Choroid plexus epithelial cell (primary cell): ENCODE results near the gene VMAC.
A peak's percentile ranks its signal among the peaks of the same experiment; 100 is the strongest.

ENCODE experiments used
- DNase-seq: peaks from one replicate; pipeline ENCODE4 v3.0.0-alpha.2; 2010; ENCODE audit warnings: low read depth
- H3K4me3 ChIP-seq: 2 replicates; pipeline ENCODE4 v1.5.1; 2011; ENCODE audit warnings: low read depth, mild to moderate bottlenecking, control low read depth, low read length, moderate library complexity
- CTCF ChIP-seq: conservative IDR thresholded peaks from 2 replicates; pipeline ENCODE4 v1.5.1; 2011; ENCODE audit warnings: low read depth, mild to moderate bottlenecking, control low read depth, inconsistent platforms, low read length, moderate library complexity

The VMAC gene

GRCh38 chr19:5926641-5927440, 22.2 kb downstream of the VMAC start:
- no peak for TF ChIP-seq CTCF
- no peak overlapping the region for H3K4me3 ChIP-seq

GRCh38 chr19:5927441-5927821, 22.8 kb downstream of the VMAC start:
- TF ChIP-seq CTCF = no peak
- DNase-seq = no peak
- no peak overlapping the region for H3K4me3 ChIP-seq

More at GRCh38 chr19:5926641-5927440, 22.2 kb downstream of the VMAC start:
- peak; percentile 67 for DNase-seq

DNA sequence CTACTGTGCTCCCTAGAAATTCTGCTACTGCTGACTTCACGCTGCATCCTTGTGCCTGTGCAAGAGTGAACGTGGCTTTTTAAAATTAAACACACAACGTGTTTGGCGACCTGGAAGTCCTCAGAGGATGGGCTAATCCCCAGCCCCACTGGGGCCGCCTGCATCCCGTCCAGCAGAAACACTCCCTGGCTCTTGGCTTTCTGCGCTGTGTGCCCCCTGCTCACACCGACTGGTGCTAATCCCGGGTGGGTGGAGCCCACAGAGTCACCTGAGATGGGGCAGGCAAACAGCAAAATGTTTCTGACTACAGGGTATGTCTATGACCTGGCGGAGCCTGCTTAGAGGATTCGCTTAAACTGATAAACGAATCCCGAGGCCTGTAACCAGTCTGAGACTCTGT, 24.5 kb downstream of the VMAC start:
- DNase-seq = no peak
- no peak overlapping the region for H3K4me3 ChIP-seq
- no peak for TF ChIP-seq CTCF

GRCh38 chr19:5929625-5930024, 25.0 kb downstream of the VMAC start:
- TF ChIP-seq CTCF = no peak
- no peak for DNase-seq
- no peak overlapping the region for H3K4me3 ChIP-seq

GRCh38 chr19:5931251-5931650, 26.6 kb downstream of the VMAC start:
- H3K4me3 ChIP-seq = no peak overlapping the region
- no peak for TF ChIP-seq CTCF
- no peak for DNase-seq

- TF ChIP-seq CTCF = no peak
- no peak for DNase-seq
- no peak overlapping the region for H3K4me3 ChIP-seq
Observed at GRCh38 chr19:5932146-5932545, 27.5 kb downstream of the VMAC start.
